Upper lobe of left lung (tissue), 4 donors: ENCODE data around the gene CDK4.

Source experiments
- EP300 ChIP-seq, 4 donors: sonication (generic); formaldehyde crosslinking; IDR thresholded peaks; one replicate each; pipeline ENCODE4 v1.5.1; 2017; ENCODE audit warnings: antibody characterized with exemption in 4 of 4, control low read depth in 2 of 4
- POLR2A ChIP-seq, 4 donors: fragments of 450-650 bp; IDR thresholded peaks; one replicate each; pipeline ENCODE4 v1.5.1; 2016 to 2017; ENCODE audit warnings: antibody characterized with exemption in 4 of 4, mild to moderate bottlenecking in 2 of 4
- TF ChIP-seq, protein P1 (sequence below), 6 experiments: fragments of 450-650 bp in 4 of 6; fragments of 200-600 bp in 2 of 6; sonication (generic) in 2 of 6; IDR thresholded peaks; one replicate each; pipeline ENCODE4 v1.5.1; 2016 to 2019; ENCODE audit warnings: antibody characterized with exemption in 6 of 6

- TF ChIP-seq, protein P1, sequence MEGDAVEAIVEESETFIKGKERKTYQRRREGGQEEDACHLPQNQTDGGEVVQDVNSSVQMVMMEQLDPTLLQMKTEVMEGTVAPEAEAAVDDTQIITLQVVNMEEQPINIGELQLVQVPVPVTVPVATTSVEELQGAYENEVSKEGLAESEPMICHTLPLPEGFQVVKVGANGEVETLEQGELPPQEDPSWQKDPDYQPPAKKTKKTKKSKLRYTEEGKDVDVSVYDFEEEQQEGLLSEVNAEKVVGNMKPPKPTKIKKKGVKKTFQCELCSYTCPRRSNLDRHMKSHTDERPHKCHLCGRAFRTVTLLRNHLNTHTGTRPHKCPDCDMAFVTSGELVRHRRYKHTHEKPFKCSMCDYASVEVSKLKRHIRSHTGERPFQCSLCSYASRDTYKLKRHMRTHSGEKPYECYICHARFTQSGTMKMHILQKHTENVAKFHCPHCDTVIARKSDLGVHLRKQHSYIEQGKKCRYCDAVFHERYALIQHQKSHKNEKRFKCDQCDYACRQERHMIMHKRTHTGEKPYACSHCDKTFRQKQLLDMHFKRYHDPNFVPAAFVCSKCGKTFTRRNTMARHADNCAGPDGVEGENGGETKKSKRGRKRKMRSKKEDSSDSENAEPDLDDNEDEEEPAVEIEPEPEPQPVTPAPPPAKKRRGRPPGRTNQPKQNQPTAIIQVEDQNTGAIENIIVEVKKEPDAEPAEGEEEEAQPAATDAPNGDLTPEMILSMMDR (IDR thresholded peaks at IDR 0.05) = no peak
- TF ChIP-seq EP300 (IDR thresholded peaks at IDR 0.05) = no peak
- TF ChIP-seq POLR2A (IDR thresholded peaks at IDR 0.05) = no peak
Observed at GRCh38 chr12:57740656-57741412, 11.3 kb downstream of the CDK4 start.
